ENCODE measurements around the gene SYT13. TPM values are rescaled to one million over a fixed set of nuclear protein-coding genes. Genes with fewer than 3 reads are reported as not detected.

Gene SYT13
- total and polyA plus RNA-seq, 2 donors (not counting 3 experiments of a cell fraction or from before 2014, with no cell fraction given): not detected

GRCh38 chr11:45267652-45268299, 18.4 kb downstream of the SYT13 start:
- no peaks in the 10 kb centered on the region for H3K9me3 ChIP-seq (replicated peaks; ENCODE audit: control insufficient read depth, insufficient read depth, low read length)
- peaks cover 2 to 3% of the 10 kb centered on the region in 2 experiments for H3K27me3 ChIP-seq (ENCODE audit: control insufficient read depth in 2 of 2, insufficient read depth in 2 of 2, low read length in 2 of 2)
- H2AFZ ChIP-seq (ENCODE audit: low read depth, low read length): no peak overlapping the region
- no TSS peak for BruUV-seq (replicated peaks)
- no peak for TF ChIP-seq MYC (IDR thresholded peaks at IDR 0.05; ENCODE audit: low read depth, low read length)
- DNase-seq (ENCODE audit: low read depth, low spot score) (no peak), FAIRE-seq (no peak)
- intact Hi-C loops (cut with micrococcal nuclease) (no loop called here), dilution Hi-C loops (cut with MboI; ENCODE audit: extremely low pct_ligation_motif_present, low sequenced_read_pairs) (no loop called here)
- H3K36me3 ChIP-seq (ENCODE audit: control insufficient read depth in 2 of 2, extremely low read depth in 1 of 2, insufficient read depth in 2 of 2, low read length in 2 of 2): no peaks in the 10 kb centered on the region
- no peak overlapping the region for H3K27ac ChIP-seq (ENCODE audit: insufficient read depth, low read depth, low read length)
- ChIA-PET POLR2A (no interaction called here), CTCF (no interaction called here)
- peaks cover 6% of the 10 kb centered on the region for H3K4me1 ChIP-seq (ENCODE audit: control insufficient read depth, extremely low read depth, insufficient read depth, low read length)
- H3K4me2 ChIP-seq (ENCODE audit: insufficient read depth, low read length): no peak overlapping the region
- H3K79me2 ChIP-seq (ENCODE audit: control insufficient read depth, insufficient read depth, low read length): no peaks in the 10 kb centered on the region
- H3K9ac ChIP-seq (replicated peaks; ENCODE audit: extremely low read depth, insufficient read depth, low read length): no peak overlapping the region
- no peaks in the 10 kb centered on the region for H4K20me1 ChIP-seq (replicated peaks; ENCODE audit: control insufficient read depth, extremely low read depth, insufficient read depth, low read length)
- no peak overlapping the region for H3K4me3 ChIP-seq (replicated peaks in 1 of 3; ENCODE audit: insufficient read depth in 1 of 3, low read depth in 1 of 3, low read length in 3 of 3)
- no peaks in the 10 kb centered on the region for H3K9me1 ChIP-seq (replicated peaks; ENCODE audit: control insufficient read depth, extremely low read depth, insufficient read depth, low read length)

- Histone ChIP-seq H2AFZ (ENCODE audit: low read depth, low read length) (no peak overlapping the region), H3K36me3 (ENCODE audit: control insufficient read depth in 2 of 2, extremely low read depth in 1 of 2, insufficient read depth in 2 of 2, low read length in 2 of 2) (no peaks in the 10 kb centered on the region), H3K4me3 (replicated peaks in 1 of 3; ENCODE audit: insufficient read depth in 1 of 3, low read depth in 1 of 3, low read length in 3 of 3) (no peak overlapping the region), H3K4me2 (ENCODE audit: insufficient read depth, low read length) (no peak overlapping the region), H3K9me3 (replicated peaks; ENCODE audit: control insufficient read depth, insufficient read depth, low read length) (no peaks in the 10 kb centered on the region), H3K27me3 (ENCODE audit: control insufficient read depth in 2 of 2, insufficient read depth in 2 of 2, low read length in 2 of 2) (peaks cover 2 to 3% of the 10 kb centered on the region in 2 experiments), H3K4me1 (ENCODE audit: control insufficient read depth, extremely low read depth, insufficient read depth, low read length) (peaks cover 3% of the 10 kb centered on the region), H3K9me1 (replicated peaks; ENCODE audit: control insufficient read depth, extremely low read depth, insufficient read depth, low read length) (no peaks in the 10 kb centered on the region), H3K27ac (ENCODE audit: insufficient read depth, low read depth, low read length) (no peak overlapping the region), H3K79me2 (ENCODE audit: control insufficient read depth, insufficient read depth, low read length) (no peaks in the 10 kb centered on the region), H4K20me1 (replicated peaks; ENCODE audit: control insufficient read depth, extremely low read depth, insufficient read depth, low read length) (no peaks in the 10 kb centered on the region), H3K9ac (replicated peaks; ENCODE audit: extremely low read depth, insufficient read depth, low read length) (no peak overlapping the region)
- DNase-seq (ENCODE audit: low read depth, low spot score) (no peak), FAIRE-seq (no peak)
- ChIA-PET CTCF (no interaction called here), POLR2A (no interaction called here)
- TF ChIP-seq MYC (IDR thresholded peaks at IDR 0.05; ENCODE audit: low read depth, low read length) (no peak), CTCF (IDR thresholded peaks at IDR 0.05; ENCODE audit: extremely low read depth in 1 of 2, insufficient read depth in 1 of 2, low read depth in 1 of 2, low read length in 2 of 2) (peak in 1 of 2 donors; percentile 17)
- BruUV-seq (replicated peaks): no TSS peak
- dilution Hi-C loops (cut with MboI; ENCODE audit: extremely low pct_ligation_motif_present, low sequenced_read_pairs) (no loop called here), intact Hi-C loops (cut with micrococcal nuclease) (no loop called here)
These were observed 19.1 kb downstream of the SYT13 start for GRCh38 chr11:45267052-45267451.
